Measurements from ENCODE around the gene PCDH9.

PCDH9 gene

DNA sequence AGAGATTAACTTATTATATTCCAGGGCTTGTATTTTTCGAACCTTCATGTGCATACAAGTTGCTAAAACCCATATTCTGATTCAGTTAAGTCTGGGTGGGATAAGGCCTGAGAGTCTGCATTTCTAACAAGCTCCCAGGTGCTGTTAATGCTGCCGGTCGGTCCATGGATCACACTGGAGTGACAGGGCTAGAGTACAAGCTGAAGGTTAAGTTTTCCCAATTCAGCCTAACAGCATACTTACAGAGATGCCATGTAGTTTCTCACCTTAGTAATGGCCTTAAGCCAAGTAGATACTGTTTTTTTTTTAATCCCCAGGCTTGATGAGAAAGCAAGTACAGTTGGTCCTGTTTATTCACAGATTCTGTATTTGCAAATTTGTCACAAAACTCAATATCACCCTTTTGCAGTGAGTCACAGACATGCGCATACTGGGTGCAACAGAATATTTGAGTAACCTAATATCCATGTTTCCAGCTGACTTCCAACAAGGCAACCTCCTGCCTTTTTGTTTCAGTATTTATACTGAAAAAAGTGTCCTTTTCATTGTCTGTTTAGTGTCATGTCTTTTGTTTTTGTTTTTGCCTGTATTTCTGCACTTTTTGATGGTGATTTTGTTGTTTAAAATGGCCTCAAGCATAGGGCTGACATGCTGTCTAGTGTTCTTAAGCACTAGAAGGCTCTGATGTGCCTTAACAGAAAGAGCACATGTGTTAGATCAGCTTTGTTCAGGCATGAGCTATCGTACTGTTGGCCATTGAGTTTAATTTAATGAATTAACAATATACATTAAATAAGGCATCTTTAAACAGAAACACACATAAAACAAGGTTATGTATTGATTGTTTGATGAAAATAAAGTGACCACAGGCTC is 875.0 kb downstream of the PCDH9 start:
- Histone ChIP-seq H3K4me2 (ENCODE audit: low read length) (no peak overlapping the region), H3K4me1 (ENCODE audit: insufficient read depth, low read length, severe bottlenecking) (peaks cover 51% of the 10 kb centered on the region), H3K4me3 (ENCODE audit: low read depth, low read length, poor library complexity, severe bottlenecking) (no peak overlapping the region), H3K9me2 (ENCODE audit: low read depth, low read length) (no peaks in the 10 kb centered on the region), H3F3A (ENCODE audit: insufficient read depth, low read length) (no peaks in the 10 kb centered on the region), H4K20me1 (ENCODE audit: insufficient read depth, low read length) (no peaks in the 10 kb centered on the region), H3K27ac (ENCODE audit: low read depth, low read length, poor library complexity, severe bottlenecking) (no peak overlapping the region), H2AFZ (ENCODE audit: low read length) (peak overlapping the region; percentile 16; the same call in 1 of the 2 replicates), H3K9ac (ENCODE audit: low read length) (no peak overlapping the region), H3K36me3 (ENCODE audit: insufficient read depth, low read length) (no peaks in the 10 kb centered on the region), H3K27me3 (ENCODE audit: insufficient read depth, low read length) (no peaks in the 10 kb centered on the region), H3K9me3 (ENCODE audit: low read length) (no peaks in the 10 kb centered on the region), H3K79me2 (ENCODE audit: insufficient read depth, low read length) (no peaks in the 10 kb centered on the region)
- TF ChIP-seq EZH2 (IDR thresholded peaks at IDR 0.05; ENCODE audit: borderline replicate concordance, low read length) (no peak), CTCF (IDR thresholded peaks at IDR 0.05; ENCODE audit: low read length) (no peak)

GRCh38 chr13:66353664-66354063 is 876.5 kb downstream of the PCDH9 start:
- no peaks in the 10 kb centered on the region for H3K9me3 ChIP-seq (ENCODE audit: low read length)
- H3K9me2 ChIP-seq (ENCODE audit: low read depth, low read length): no peaks in the 10 kb centered on the region
- H3K4me2 ChIP-seq (ENCODE audit: low read length): no peak overlapping the region
- H3K27me3 ChIP-seq (ENCODE audit: insufficient read depth, low read length): no peaks in the 10 kb centered on the region
- no peaks in the 10 kb centered on the region for H3K36me3 ChIP-seq (ENCODE audit: insufficient read depth, low read length)
- no peak overlapping the region for H3K27ac ChIP-seq (ENCODE audit: low read depth, low read length, poor library complexity, severe bottlenecking)
- no peak for TF ChIP-seq EZH2 (IDR thresholded peaks at IDR 0.05; ENCODE audit: borderline replicate concordance, low read length)
- no peak for TF ChIP-seq CTCF (IDR thresholded peaks at IDR 0.05; ENCODE audit: low read length)
- H4K20me1 ChIP-seq (ENCODE audit: insufficient read depth, low read length): no peaks in the 10 kb centered on the region
- H3K9ac ChIP-seq (ENCODE audit: low read length): no peak overlapping the region
- no peak overlapping the region for H3K4me3 ChIP-seq (ENCODE audit: low read depth, low read length, poor library complexity, severe bottlenecking)
- peaks cover 49% of the 10 kb centered on the region for H3K4me1 ChIP-seq (ENCODE audit: insufficient read depth, low read length, severe bottlenecking)
- H3K79me2 ChIP-seq (ENCODE audit: insufficient read depth, low read length): no peaks in the 10 kb centered on the region
- 0 out of 2 replicates have a peak overlapping the region, but pooled peaks have one; percentile 2 for H2AFZ ChIP-seq (ENCODE audit: low read length)
- H3F3A ChIP-seq (ENCODE audit: insufficient read depth, low read length): no peaks in the 10 kb centered on the region

- H3K9me3 ChIP-seq (ENCODE audit: low read length): no peaks in the 10 kb centered on the region
- H3K9ac ChIP-seq (ENCODE audit: low read length): no peak overlapping the region
- no peak overlapping the region for H3K4me2 ChIP-seq (ENCODE audit: low read length)
- peak overlapping the region; percentile 12 for H2AFZ ChIP-seq (ENCODE audit: low read length)
- H3K27me3 ChIP-seq (ENCODE audit: insufficient read depth, low read length): no peaks in the 10 kb centered on the region
- peaks cover 47% of the 10 kb centered on the region for H3K4me1 ChIP-seq (ENCODE audit: insufficient read depth, low read length, severe bottlenecking)
- no peaks in the 10 kb centered on the region for H3K79me2 ChIP-seq (ENCODE audit: insufficient read depth, low read length)
- H4K20me1 ChIP-seq (ENCODE audit: insufficient read depth, low read length): no peaks in the 10 kb centered on the region
- no peaks in the 10 kb centered on the region for H3F3A ChIP-seq (ENCODE audit: insufficient read depth, low read length)
- H3K9me2 ChIP-seq (ENCODE audit: low read depth, low read length): no peaks in the 10 kb centered on the region
- no peaks in the 10 kb centered on the region for H3K36me3 ChIP-seq (ENCODE audit: insufficient read depth, low read length)
- H3K27ac ChIP-seq (ENCODE audit: low read depth, low read length, poor library complexity, severe bottlenecking): no peak overlapping the region
- no peak overlapping the region for H3K4me3 ChIP-seq (ENCODE audit: low read depth, low read length, poor library complexity, severe bottlenecking)
- TF ChIP-seq EZH2 (IDR thresholded peaks at IDR 0.05; ENCODE audit: borderline replicate concordance, low read length): no peak
- no peak for TF ChIP-seq CTCF (IDR thresholded peaks at IDR 0.05; ENCODE audit: low read length)
Observed at GRCh38 chr13:66349966-66350365, 880.2 kb downstream of the PCDH9 start.

Data from OCI-LY1 (cell line).